ENCODE measurements around the gene KCND2. TPM values are rescaled to one million over a fixed set of nuclear protein-coding genes. Genes with fewer than 3 reads are reported as not detected.

The KCND2 gene
- total RNA-seq, 1 donor from 2014 or later = 13.7 TPM

GRCh38 chr7:120417244-120417979 is 144.4 kb downstream of the KCND2 start:
- Mint-ChIP-seq H3K9me3 (ENCODE audit: low read depth) (no peaks in the 10 kb centered on the region), H3K4me3 (ENCODE audit: low read depth) (no peak overlapping the region), H3K36me3 (ENCODE audit: insufficient read depth) (no peaks in the 10 kb centered on the region), H3K27ac (no peak overlapping the region), H3K27me3 (peaks cover 9% of the 10 kb centered on the region), H3K4me1 (ENCODE audit: low read depth) (peaks cover 5% of the 10 kb centered on the region)
- DNase-seq (ENCODE audit: low spot score, unreplicated experiment) = no peak
- TF ChIP-seq CTCF (IDR thresholded peaks at IDR 0.05; ENCODE audit: unreplicated experiment) = no peak

GRCh38 chr7:120421151-120421651 is 148.2 kb downstream of the KCND2 start:
- Mint-ChIP-seq H3K9me3 (ENCODE audit: low read depth) (no peaks in the 10 kb centered on the region), H3K36me3 (ENCODE audit: insufficient read depth) (no peaks in the 10 kb centered on the region), H3K27ac (no peak overlapping the region), H3K27me3 (peaks cover 12% of the 10 kb centered on the region), H3K4me3 (ENCODE audit: low read depth) (no peak overlapping the region), H3K4me1 (ENCODE audit: low read depth) (peaks cover 7% of the 10 kb centered on the region)
- no peak for DNase-seq (ENCODE audit: low spot score, unreplicated experiment)
- no peak for TF ChIP-seq CTCF (IDR thresholded peaks at IDR 0.05; ENCODE audit: unreplicated experiment)

GRCh38 chr7:120431016-120431415 is 158.0 kb downstream of the KCND2 start:
- no peaks in the 10 kb centered on the region for H3K27me3 Mint-ChIP-seq
- H3K27ac Mint-ChIP-seq = no peak overlapping the region
- DNase-seq (ENCODE audit: low spot score, unreplicated experiment) = no peak
- no peaks in the 10 kb centered on the region for H3K36me3 Mint-ChIP-seq (ENCODE audit: insufficient read depth)
- no peak for TF ChIP-seq CTCF (IDR thresholded peaks at IDR 0.05; ENCODE audit: unreplicated experiment)
- H3K4me1 Mint-ChIP-seq (ENCODE audit: low read depth) = peaks cover 9% of the 10 kb centered on the region
- no peak overlapping the region for H3K4me3 Mint-ChIP-seq (ENCODE audit: low read depth)
- H3K9me3 Mint-ChIP-seq (ENCODE audit: low read depth) = peaks cover 3% of the 10 kb centered on the region

- no peak for DNase-seq (ENCODE audit: low spot score, unreplicated experiment)
- Mint-ChIP-seq H3K4me3 (ENCODE audit: low read depth) (no peak overlapping the region), H3K4me1 (ENCODE audit: low read depth) (no peaks in the 10 kb centered on the region), H3K36me3 (ENCODE audit: insufficient read depth) (no peaks in the 10 kb centered on the region), H3K27me3 (no peaks in the 10 kb centered on the region), H3K27ac (no peak overlapping the region), H3K9me3 (ENCODE audit: low read depth) (no peaks in the 10 kb centered on the region)
- TF ChIP-seq CTCF (IDR thresholded peaks at IDR 0.05; ENCODE audit: unreplicated experiment) = no peak
Measured at GRCh38 chr7:120436487-120437060, 163.6 kb downstream of the KCND2 start.

- H3K9me3 Mint-ChIP-seq (ENCODE audit: low read depth) = no peaks in the 10 kb centered on the region
- H3K36me3 Mint-ChIP-seq (ENCODE audit: insufficient read depth) = peaks cover 1% of the 10 kb centered on the region
- DNase-seq (ENCODE audit: low spot score, unreplicated experiment) = no peak
- no peak for TF ChIP-seq CTCF (IDR thresholded peaks at IDR 0.05; ENCODE audit: unreplicated experiment)
- no peak overlapping the region for H3K4me3 Mint-ChIP-seq (ENCODE audit: low read depth)
- H3K4me1 Mint-ChIP-seq (ENCODE audit: low read depth) = peaks cover 5% of the 10 kb centered on the region
- H3K27me3 Mint-ChIP-seq = no peaks in the 10 kb centered on the region
- H3K27ac Mint-ChIP-seq = no peak overlapping the region
Measured at GRCh38 chr7:120441850-120442249, 168.9 kb downstream of the KCND2 start.
